Stomach smooth muscle (tissue), 2 donors: ENCODE measurements around the gene USP44.
"Not testable (repeated sequence)": the region's sequence is repeated elsewhere in the genome, so short reads cannot be mapped to it uniquely, and the experiment has no call there.

Experiments used
- H3K27ac ChIP-seq: one replicate; pipeline ENCODE4 v1.7.0; 2013; ENCODE audit warnings: mild to moderate bottlenecking, low read length, inconsistent platforms
- H3K27me3 ChIP-seq, 2 donors: one replicate each; pipeline ENCODE4 v1.7.0; 2013; ENCODE audit warnings: low read length in 2 of 2; ENCODE audit not compliant: insufficient read depth in 2 of 2, control insufficient read depth in 1 of 2
- H3K36me3 ChIP-seq, 2 donors: one replicate each; pipeline ENCODE4 v1.7.0; 2013; ENCODE audit warnings: low read length in 2 of 2; ENCODE audit not compliant: control insufficient read depth in 2 of 2, insufficient read depth in 2 of 2
- H3K4me1 ChIP-seq: one replicate; pipeline ENCODE4 v1.7.0; 2013; ENCODE audit warnings: low read length; ENCODE audit not compliant: control insufficient read depth, insufficient read depth
- H3K4me3 ChIP-seq, 2 donors: one replicate each; pipeline ENCODE4 v1.7.0; 2013; ENCODE audit warnings: low read length in 2 of 2
- H3K9ac ChIP-seq, 2 donors: one replicate each; pipeline ENCODE4 v1.7.0; 2013; ENCODE audit warnings: low read length in 2 of 2, mild to moderate bottlenecking in 1 of 2
- H3K9me3 ChIP-seq, 2 donors: one replicate each; pipeline ENCODE4 v1.7.0; 2013; ENCODE audit warnings: low read length in 2 of 2; ENCODE audit not compliant: control insufficient read depth in 2 of 2
- donor health status: healthy.
- donor health status: Pancreatic carcinoma.

USP44 gene

DNA sequence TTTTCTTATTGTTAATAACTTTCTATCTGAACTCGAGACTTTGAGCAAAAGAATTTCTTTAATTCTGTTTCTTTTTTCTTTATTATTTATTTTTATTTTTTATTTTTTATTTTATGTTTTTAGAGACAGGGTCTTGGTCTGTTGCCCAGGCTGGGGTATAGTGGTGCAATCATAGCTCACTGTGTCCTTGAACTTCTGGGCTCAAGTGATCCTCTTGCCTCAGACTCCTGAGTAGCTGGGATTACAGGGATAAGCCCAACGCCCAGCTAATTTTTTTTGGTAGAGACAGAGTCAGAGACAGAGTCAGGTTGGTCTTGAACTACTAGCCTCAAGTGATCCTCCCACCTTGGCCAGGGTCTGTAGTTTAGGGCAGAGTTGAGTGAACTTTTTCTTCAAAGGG, 58.8 kb downstream of the USP44 start:
- Histone ChIP-seq H3K4me1 (no peaks in the 10 kb centered on the region), H3K27me3 (no peaks in the 10 kb centered on the region), H3K27ac (no peak overlapping the region), H3K36me3 (peaks cover 9 to 31% of the 10 kb centered on the region in 2 donors), H3K9me3 (no peaks in the 10 kb centered on the region), H3K4me3 (no peak overlapping the region), H3K9ac (no peak overlapping the region)

DNA sequence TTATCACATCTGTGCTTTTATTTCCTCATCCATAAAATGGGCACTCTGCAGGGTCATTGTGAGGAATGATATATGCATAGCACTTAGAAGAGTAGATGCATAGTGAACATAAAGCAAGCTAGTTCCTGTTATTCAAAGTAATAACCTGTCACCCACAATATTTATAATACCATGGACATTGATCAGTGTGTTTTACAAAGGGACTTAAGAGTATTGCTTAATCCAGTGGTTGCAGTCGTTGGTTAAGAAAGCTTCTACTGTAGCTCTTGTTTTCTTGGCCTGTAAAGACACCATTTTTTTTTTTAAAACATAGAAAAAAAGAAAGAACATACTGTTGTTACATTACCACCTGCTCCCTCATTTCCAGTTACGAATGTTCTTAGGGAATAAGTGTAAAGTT, 64.3 kb downstream of the USP44 start:
- H3K9ac ChIP-seq = no peak overlapping the region
- peaks cover 6 to 15% of the 10 kb centered on the region in 2 donors for H3K36me3 ChIP-seq
- no peak overlapping the region for H3K27ac ChIP-seq
- H3K4me3 ChIP-seq = no peak overlapping the region
- H3K4me1 ChIP-seq = no peaks in the 10 kb centered on the region
- no peaks in the 10 kb centered on the region for H3K27me3 ChIP-seq
- no peaks in the 10 kb centered on the region for H3K9me3 ChIP-seq

DNA sequence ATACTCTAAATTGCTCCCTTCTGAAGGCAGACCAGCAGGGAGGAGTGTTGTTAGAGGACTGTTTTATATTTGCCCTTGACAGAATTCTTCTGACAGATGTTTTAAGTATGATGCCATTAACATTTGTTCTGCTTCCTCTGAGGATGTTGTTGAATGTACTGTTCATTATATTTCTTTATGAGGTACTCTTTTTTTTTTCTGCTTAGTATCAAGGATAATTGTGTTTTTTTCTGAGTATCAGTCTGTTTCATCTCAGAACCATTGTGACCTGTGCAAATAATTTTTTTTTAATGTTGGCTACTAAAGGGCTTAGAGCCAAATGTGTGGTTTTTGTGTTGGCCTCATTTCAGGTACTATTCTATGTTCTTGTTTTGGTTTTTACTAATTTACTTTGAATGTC, 66.8 kb downstream of the USP44 start:
- Histone ChIP-seq H3K9ac (no peak overlapping the region), H3K9me3 (no peaks in the 10 kb centered on the region), H3K27ac (no peak overlapping the region), H3K36me3 (peaks cover 6 to 12% of the 10 kb centered on the region in 2 donors), H3K27me3 (no peaks in the 10 kb centered on the region), H3K4me3 (no peak overlapping the region), H3K4me1 (peaks cover 3% of the 10 kb centered on the region)

DNA sequence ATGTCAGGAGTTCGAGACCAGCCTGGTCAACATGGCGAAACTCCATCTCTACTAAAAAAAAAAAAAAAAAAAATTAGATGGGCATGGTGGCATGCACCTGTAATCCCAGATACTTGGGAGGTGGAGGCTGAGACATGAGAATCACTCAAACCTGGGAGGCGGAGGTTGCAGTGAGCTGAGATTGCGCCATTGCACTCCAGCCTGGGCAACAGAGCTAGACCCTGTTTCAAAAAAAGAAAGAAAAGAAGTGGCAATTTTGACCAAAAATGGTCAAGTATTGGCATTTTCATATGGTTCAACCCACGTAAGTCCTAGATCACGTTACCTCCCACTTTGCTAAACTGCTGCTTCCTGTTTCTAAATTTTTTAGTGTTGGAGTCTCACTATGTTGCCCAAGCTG, 68.7 kb downstream of the USP44 start:
- H3K4me3 ChIP-seq, H3K4me1 ChIP-seq, H3K9me3 ChIP-seq, H3K27me3 ChIP-seq, H3K27ac ChIP-seq, H3K9ac ChIP-seq: not testable (repeated sequence)
- peaks cover 11 to 17% of the 10 kb centered on the region in 2 donors for H3K36me3 ChIP-seq

DNA sequence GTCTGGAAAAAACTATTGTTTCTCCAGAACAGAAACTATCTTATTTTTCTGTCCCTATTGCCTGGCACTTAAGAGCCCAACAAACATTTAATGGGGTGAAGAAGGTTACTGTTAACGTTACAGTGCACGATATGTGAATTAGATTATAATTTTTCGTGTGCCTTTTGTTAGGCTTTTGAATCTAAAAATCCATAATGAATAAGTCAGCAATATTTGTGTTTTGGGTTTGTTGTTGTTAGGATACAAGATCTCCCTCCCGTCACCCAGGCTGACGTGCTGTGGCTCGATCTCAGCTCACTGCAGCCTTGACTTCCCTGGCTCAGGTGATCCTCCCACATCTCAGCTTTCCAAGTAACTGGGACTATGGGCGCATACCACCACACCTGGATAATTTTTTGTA, 69.4 kb downstream of the USP44 start:
- Histone ChIP-seq H3K36me3 (peaks cover 10 to 18% of the 10 kb centered on the region in 2 donors), H3K27me3 (no peaks in the 10 kb centered on the region), H3K27ac (no peak overlapping the region), H3K9me3 (no peaks in the 10 kb centered on the region), H3K4me3 (no peak overlapping the region), H3K4me1 (peaks cover 3% of the 10 kb centered on the region), H3K9ac (no peak overlapping the region)

DNA sequence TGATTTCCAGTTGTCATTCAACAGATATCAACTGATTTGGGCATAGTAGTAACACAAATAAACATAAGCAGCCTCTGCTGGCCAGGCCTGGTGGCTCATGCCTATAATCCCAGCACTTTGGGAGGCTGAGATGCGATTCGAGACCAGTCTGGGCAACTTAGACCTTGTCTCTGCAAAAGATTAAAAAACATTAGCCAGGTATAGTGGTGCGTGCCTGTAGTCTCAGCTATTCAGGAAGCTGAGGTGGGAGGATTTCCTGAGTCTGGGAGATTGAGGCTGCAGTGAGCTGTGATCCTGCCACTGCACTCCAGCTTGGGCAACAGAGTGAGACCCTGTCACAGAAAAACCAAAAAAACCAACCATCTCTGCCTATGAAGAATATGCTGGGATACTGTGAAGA, 70.2 kb downstream of the USP44 start:
- peaks cover 3% of the 10 kb centered on the region for H3K4me1 ChIP-seq
- no peaks in the 10 kb centered on the region for H3K27me3 ChIP-seq
- no peaks in the 10 kb centered on the region for H3K9me3 ChIP-seq
- no peak overlapping the region for H3K4me3 ChIP-seq
- H3K27ac ChIP-seq = no peak overlapping the region
- no peak overlapping the region for H3K9ac ChIP-seq
- H3K36me3 ChIP-seq = peaks cover 7 to 13% of the 10 kb centered on the region in 2 donors

DNA sequence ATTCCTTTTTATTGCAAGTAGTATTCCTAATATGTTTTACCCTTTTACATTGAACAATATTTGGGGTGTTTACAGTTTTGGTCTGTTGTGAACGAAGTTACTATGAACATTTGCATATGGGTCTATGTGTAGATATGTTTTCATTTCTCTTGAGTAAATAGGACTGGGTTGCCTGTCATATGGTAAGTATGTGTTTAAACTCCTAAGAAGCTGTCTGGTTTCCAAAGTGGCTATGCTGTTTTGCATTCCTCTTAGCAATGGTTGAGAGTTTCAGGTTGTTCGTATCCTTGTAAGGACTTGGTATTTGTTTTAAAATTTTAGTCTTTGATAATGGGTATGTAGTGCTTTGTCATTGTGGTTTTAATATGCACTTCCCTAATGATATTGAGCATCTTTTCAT, 71.0 kb downstream of the USP44 start:
- H3K9ac ChIP-seq = no peak overlapping the region
- H3K4me1 ChIP-seq = peaks cover 8% of the 10 kb centered on the region
- no peak overlapping the region for H3K4me3 ChIP-seq
- no peak overlapping the region for H3K27ac ChIP-seq
- no peaks in the 10 kb centered on the region for H3K9me3 ChIP-seq
- H3K36me3 ChIP-seq = peaks cover 7 to 15% of the 10 kb centered on the region in 2 donors
- H3K27me3 ChIP-seq = no peaks in the 10 kb centered on the region

DNA sequence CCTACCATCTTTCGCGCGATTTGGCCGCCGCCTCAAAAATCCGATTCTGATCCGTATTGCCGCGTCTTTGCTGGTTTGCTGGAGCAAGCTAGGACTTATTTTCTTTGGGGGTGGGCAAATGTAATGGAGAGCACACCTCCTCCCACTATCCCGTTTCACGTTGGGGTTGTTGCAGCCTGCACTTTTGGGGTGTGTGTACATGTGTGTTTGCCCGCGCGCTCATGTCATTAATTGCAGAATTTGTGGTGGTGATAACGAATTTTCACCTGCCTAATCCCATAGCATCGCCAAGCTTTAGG, 76.7 kb downstream of the USP44 start:
- peaks cover 12% of the 10 kb centered on the region for H3K4me1 ChIP-seq

DNA sequence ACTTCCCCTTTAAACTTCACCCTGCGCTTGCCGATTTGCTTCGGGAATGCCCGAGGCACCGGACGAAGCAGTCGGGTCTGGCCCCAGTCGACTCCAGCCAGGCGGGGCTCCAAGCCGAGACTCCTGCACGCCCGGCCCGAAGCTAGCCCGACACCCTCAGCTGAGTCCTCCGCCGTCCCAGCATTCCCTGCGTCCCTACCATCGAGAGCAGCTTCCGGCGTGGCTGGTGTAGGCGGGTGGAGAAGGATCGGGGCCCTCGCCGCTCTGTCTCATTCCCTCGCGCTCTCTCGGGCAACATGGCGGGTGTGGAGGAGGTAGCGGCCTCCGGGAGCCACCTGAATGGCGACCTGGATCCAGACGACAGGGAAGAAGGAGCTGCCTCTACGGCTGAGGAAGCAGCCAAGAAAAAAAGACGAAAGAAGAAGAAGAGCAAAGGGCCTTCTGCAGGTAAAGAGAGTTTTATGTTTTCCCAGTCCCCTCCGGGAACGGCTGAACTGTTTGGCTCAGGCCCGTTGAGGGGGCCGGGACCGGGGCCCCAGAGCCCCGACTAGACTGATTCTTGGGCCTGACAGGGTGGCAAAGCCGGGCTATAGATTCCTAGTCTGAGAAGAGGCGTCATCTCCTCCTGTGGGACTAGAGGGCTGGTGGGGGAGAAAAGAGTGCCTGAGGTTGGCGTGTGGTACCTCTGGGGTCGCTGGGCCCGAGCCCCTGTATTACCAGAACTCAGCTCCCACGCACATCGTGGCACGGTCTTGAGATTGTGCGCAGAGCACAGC, 77.2 kb downstream of the USP44 start, which contains the start of gene METAP2:
Gene METAP2 (plus strand): TSS at position 269 of the 776 bp plus-strand sequence. CDS start 28 bp downstream, at position 297.
- H3K27ac ChIP-seq = peak within 1 kb of the TSS; percentile 95
- H3K4me1 ChIP-seq = peaks cover 12% of the 10 kb centered on the region
- no peaks in the 10 kb centered on the region for H3K9me3 ChIP-seq
- peaks cover 7 to 11% of the 10 kb centered on the region in 2 donors for H3K36me3 ChIP-seq
- H3K9ac ChIP-seq = peak within 1 kb of the TSS; percentile 96 to 98
- H3K4me3 ChIP-seq = peak within 1 kb of the TSS; percentile 85 to 98
- no peaks in the 10 kb centered on the region for H3K27me3 ChIP-seq

More for the DNA sequence above, 76.7 kb downstream of the USP44 start:
- no peaks in the 10 kb centered on the region for H3K27me3 ChIP-seq
- peak overlapping the region; percentile 96 to 98 for H3K9ac ChIP-seq
- H3K9me3 ChIP-seq = no peaks in the 10 kb centered on the region
- peak overlapping the region; percentile 95 for H3K27ac ChIP-seq
- peak overlapping the region; percentile 85 to 98 for H3K4me3 ChIP-seq
- H3K36me3 ChIP-seq = peaks cover 7 to 11% of the 10 kb centered on the region in 2 donors

DNA sequence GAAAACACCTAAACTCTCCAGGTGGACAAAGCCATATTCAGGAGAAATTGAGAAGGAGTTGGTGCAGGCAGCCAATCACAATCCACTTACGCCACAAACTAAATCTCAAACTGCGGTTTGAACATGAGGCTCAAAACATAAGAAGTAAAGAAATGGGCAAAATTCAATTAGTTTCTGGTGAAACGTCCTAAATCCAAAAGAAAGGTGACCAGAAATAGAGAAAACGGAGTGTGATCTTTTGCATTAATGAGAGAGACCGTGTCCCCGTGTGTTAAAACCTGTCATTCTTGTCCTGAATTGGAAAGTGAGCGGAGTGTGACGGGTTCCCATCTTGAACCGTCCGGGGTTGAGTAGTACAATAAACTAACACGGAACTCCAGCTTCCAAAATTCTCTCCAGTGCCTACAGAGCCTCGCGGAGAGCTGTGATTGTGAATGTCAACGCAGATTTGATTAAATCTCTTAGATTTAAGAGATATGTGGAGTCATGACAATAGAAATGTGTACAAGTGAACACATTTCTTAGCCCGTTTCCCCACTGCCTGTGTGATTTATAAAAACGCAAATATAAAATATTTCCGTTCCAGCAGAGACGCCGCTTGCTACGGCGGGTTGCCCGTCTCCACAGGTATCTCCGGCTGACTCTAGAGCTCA, 77.9 kb downstream of the USP44 start:
- Histone ChIP-seq H3K9me3 (no peaks in the 10 kb centered on the region), H3K4me3 (peak overlapping the region; percentile 85 to 98), H3K27me3 (no peaks in the 10 kb centered on the region), H3K4me1 (peaks cover 12% of the 10 kb centered on the region), H3K27ac (peak overlapping the region; percentile 95), H3K9ac (peak overlapping the region; percentile 96 to 98), H3K36me3 (peaks cover 7 to 11% of the 10 kb centered on the region in 2 donors)

DNA sequence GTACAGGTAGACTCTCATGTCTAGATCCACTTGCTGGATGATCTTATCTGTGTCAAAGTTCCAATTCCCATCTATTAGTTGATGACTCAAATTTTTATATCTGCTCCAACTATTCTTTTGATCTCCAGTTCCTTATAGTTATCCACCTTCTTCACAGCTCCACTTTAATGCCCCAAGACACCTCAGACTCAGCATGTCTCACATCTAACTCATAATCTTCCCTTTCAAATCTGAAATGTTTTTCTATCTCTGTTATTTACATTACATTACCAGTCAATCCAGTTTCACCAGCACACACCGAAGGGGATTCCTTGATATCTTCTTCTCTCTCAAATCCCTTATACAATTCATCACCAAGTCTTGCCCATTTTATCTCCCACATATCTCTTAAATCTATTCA, 81.0 kb downstream of the USP44 start:
- Histone ChIP-seq H3K9me3 (no peaks in the 10 kb centered on the region), H3K36me3 (no peaks in the 10 kb centered on the region), H3K9ac (no peak overlapping the region), H3K4me1 (peaks cover 9% of the 10 kb centered on the region), H3K4me3 (no peak overlapping the region), H3K27me3 (no peaks in the 10 kb centered on the region), H3K27ac (no peak overlapping the region)
